PFSK-1 (cell line): Measurements from ENCODE around the gene HSPD1.

Experiments used
- POLR2AphosphoS5 ChIP-seq: IDR thresholded peaks from 2 replicates; pipeline ENCODE4 v1.6.1; 2012; ENCODE audit warnings: low read depth, mild to moderate bottlenecking, control low read depth, low read length, moderate library complexity
- TAF1 ChIP-seq: IDR thresholded peaks from 2 replicates; pipeline ENCODE4 v1.6.1; 2012; ENCODE audit warnings: low read length, control low read depth, borderline replicate concordance; ENCODE audit not compliant: insufficient read depth

DNA sequence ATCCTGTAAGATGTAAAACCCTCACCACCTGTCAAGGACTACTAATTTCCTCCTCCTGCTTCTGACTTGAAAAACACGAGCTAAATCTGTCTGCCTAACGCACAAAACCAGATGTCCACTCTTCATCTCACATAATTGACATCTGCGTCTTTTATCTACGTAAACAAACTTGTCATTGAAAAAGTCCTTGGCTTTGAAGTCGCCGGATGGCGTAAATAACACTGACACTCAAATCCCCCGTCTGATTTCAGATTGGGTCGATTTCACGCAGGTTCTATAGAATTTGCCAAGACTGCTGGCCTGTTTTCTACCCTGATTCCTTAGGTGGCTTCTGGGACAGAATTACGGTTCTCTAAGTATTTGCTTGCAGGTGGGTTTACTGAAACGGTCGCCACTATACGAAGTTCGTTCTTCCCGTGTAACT, 15.7 kb upstream of the HSPD1 start:
- TF ChIP-seq POLR2AphosphoS5 (no peak), TAF1 (no peak)
